GM12874 (cell line): ENCODE measurements around the gene GNLY.

Experiments
- CTCF ChIP-seq: IDR thresholded peaks from 2 replicates; pipeline ENCODE4 v1.5.1; 2011; ENCODE audit warnings: low read depth, mild to moderate bottlenecking, control low read depth, low read length, moderate library complexity; ENCODE audit not compliant: insufficient read depth

The GNLY gene

GRCh38 chr2:85694052-85695025, at the start of gene GNLY:
TSS of gene GNLY (plus strand) at chr2:85694358. CDS start at chr2:85694419, 61 bp downstream.
- TF ChIP-seq CTCF: no peak

GRCh38 chr2:85644909-85645308, 49.2 kb upstream of the GNLY start:
- TF ChIP-seq CTCF: no peak

GRCh38 chr2:85646166-85646565, 48.0 kb upstream of the GNLY start:
- no peak for TF ChIP-seq CTCF

GRCh38 chr2:85647823-85648526, 46.2 kb upstream of the GNLY start:
- no peak for TF ChIP-seq CTCF

- TF ChIP-seq CTCF: peak; percentile 56
These were observed 45.5 kb upstream of the GNLY start for GRCh38 chr2:85648619-85649018.

- TF ChIP-seq CTCF: no peak
These were observed 44.7 kb upstream of the GNLY start for GRCh38 chr2:85649201-85650190.
